ENCODE measurements around the gene PDGFRB. TPM values are rescaled to one million over a fixed set of nuclear protein-coding genes. Genes with fewer than 3 reads are reported as not detected.

Gene PDGFRB
- total RNA-seq, 5 donors from 2014 or later (not counting 1 experiment from before 2014, with no cell fraction given): 0.32 to 3.6 (median 1.6) TPM

DNA sequence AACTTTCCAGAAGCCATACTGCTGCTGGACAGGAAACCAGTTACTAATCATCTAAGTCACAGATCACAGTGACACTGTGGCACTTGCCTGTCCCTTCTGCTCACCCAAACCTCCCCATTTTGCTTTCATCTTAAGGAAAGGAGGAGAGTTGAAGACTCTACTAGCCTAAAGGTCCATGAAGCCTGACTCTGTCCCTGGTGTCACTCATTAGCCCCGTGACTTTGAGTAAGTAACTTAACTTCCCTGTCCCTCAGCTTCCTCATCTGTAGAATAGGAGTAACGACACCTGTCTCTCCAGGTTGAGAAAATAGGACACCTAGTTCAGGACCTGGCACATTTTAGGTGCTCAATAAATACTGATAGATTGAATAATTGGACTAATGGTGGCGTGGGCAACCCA is 33.7 kb upstream of the PDGFRB start:
- Histone ChIP-seq H3K36me3 (ENCODE audit: control insufficient read depth in 2 of 2, extremely low read depth in 1 of 2, insufficient read depth in 1 of 2, low read length in 1 of 2) (no peaks in the 10 kb centered on the region), H3K4me1 (ENCODE audit: control insufficient read depth in 1 of 2, extremely low read depth in 1 of 2, insufficient read depth in 2 of 2, low read length in 2 of 2) (no peaks in the 10 kb centered on the region), H3K27ac (ENCODE audit: low read length) (no peak overlapping the region), H3K27me3 (replicated peaks in 1 of 2; ENCODE audit: control insufficient read depth in 2 of 2, extremely low read depth in 1 of 2, insufficient read depth in 2 of 2, low read length in 1 of 2) (peaks cover 14 to 53% of the 10 kb centered on the region in 2 experiments), H3K4me3 (ENCODE audit: control insufficient read depth in 1 of 2, extremely low read depth in 1 of 2, low read length in 1 of 2) (no peak overlapping the region), H3K9me3 (no peaks in the 10 kb centered on the region)
- Mint-ChIP-seq H3K9me3 (no peaks in the 10 kb centered on the region), H3K4me3 (no peak overlapping the region), H3K27ac (no peak overlapping the region), H3K36me3 (no peaks in the 10 kb centered on the region), H3K4me1 (no peaks in the 10 kb centered on the region), H3K27me3 (peaks cover 31 to 55% of the 10 kb centered on the region in 2 donors)
- POLR2A ChIA-PET: no interaction called here
- CTCF ChIA-PET: no interaction called here
- DNase-seq (no peak), ATAC-seq (replicated peaks in 1 of 4) (no peak)
- WGBS (ENCODE audit: insufficient coverage): no CpG with 5 or more reads among the region's 3 CpGs

DNA sequence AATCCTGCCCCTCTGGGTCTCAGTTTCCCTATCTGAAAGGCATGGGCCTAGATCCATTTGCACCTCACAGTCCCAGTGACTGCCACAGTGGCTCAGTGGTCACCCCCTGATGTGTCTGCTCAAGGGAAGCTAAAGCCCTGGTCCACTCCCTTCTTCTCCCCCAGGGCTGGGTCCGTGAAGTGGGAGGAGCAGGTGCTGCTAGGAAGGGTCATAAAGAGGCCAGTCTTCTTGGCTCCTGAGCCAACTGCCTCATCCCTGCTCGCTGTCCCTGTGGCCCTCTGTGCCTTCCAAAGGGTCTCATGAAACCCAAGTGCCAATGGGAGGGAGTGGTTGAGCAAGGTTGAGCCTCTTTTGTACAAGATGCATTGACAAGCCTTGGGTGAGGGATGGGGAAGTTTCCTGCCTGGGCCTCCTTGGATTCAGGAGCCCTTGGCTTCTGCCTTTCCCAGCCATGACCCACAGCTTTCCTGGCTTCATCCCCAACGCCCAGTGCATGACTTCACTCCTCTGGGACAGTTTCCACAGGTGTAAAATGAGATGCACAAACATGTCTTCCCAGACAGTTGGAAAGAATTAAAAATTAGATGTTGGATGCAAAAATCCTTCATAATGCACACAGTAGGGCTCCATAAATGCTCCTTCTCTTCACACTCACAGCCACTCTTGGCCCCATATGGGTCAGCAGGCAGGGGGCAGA is 32.6 kb upstream of the PDGFRB start:
- ATAC-seq (replicated peaks in 1 of 4) (no peak), DNase-seq (no peak)
- Histone ChIP-seq H3K4me3 (ENCODE audit: control insufficient read depth in 1 of 2, extremely low read depth in 1 of 2, low read length in 1 of 2) (no peak overlapping the region), H3K9me3 (no peaks in the 10 kb centered on the region), H3K27ac (ENCODE audit: low read length) (no peak overlapping the region), H3K36me3 (ENCODE audit: control insufficient read depth in 2 of 2, extremely low read depth in 1 of 2, insufficient read depth in 1 of 2, low read length in 1 of 2) (no peaks in the 10 kb centered on the region), H3K27me3 (replicated peaks in 1 of 2; ENCODE audit: control insufficient read depth in 2 of 2, extremely low read depth in 1 of 2, insufficient read depth in 2 of 2, low read length in 1 of 2) (peaks cover 14 to 53% of the 10 kb centered on the region in 2 experiments), H3K4me1 (ENCODE audit: control insufficient read depth in 1 of 2, extremely low read depth in 1 of 2, insufficient read depth in 2 of 2, low read length in 2 of 2) (no peaks in the 10 kb centered on the region)
- CTCF ChIA-PET: no interaction called here
- Mint-ChIP-seq H3K4me3 (no peak overlapping the region), H3K27ac (no peak overlapping the region), H3K27me3 (peaks cover 31 to 47% of the 10 kb centered on the region in 2 donors), H3K9me3 (no peaks in the 10 kb centered on the region), H3K36me3 (no peaks in the 10 kb centered on the region), H3K4me1 (no peaks in the 10 kb centered on the region)
- POLR2A ChIA-PET: no interaction called here
- 0% methylated on average over 1 of the region's 3 CpGs for WGBS (ENCODE audit: insufficient coverage)

DNA sequence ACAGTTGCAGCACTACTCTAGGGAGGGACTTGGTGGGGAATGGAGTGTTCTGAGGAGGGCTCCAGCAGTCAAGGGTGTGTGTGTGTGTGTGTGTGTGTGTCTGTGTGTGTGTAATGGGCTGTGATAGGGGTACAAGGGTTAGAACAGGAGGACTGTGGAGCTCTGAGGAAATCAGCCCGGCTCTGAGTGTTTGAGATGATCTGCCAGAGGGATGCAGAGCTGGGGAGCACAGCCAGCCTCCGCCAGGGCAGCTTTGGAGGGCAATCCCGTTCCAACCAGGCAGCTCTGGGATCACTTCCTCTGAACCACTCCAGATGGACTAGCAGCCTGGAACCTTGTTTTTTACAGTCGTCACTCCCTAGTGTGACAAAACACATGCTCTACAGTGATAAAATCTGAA is 31.3 kb upstream of the PDGFRB start:
- no peak for DNase-seq
- Histone ChIP-seq H3K36me3 (ENCODE audit: control insufficient read depth in 2 of 2, extremely low read depth in 1 of 2, insufficient read depth in 1 of 2, low read length in 1 of 2) (no peaks in the 10 kb centered on the region), H3K4me1 (ENCODE audit: control insufficient read depth in 1 of 2, extremely low read depth in 1 of 2, insufficient read depth in 2 of 2, low read length in 2 of 2) (no peaks in the 10 kb centered on the region), H3K27me3 (replicated peaks in 1 of 2; ENCODE audit: control insufficient read depth in 2 of 2, extremely low read depth in 1 of 2, insufficient read depth in 2 of 2, low read length in 1 of 2) (peaks cover 14 to 44% of the 10 kb centered on the region in 2 experiments), H3K27ac (ENCODE audit: low read length) (no peak overlapping the region), H3K9me3 (no peaks in the 10 kb centered on the region), H3K4me3 (ENCODE audit: control insufficient read depth in 1 of 2, extremely low read depth in 1 of 2, low read length in 1 of 2) (no peak overlapping the region)
- H3K27ac Mint-ChIP-seq: no peak overlapping the region
- no peaks in the 10 kb centered on the region for H3K4me1 Mint-ChIP-seq
- no peak overlapping the region for H3K4me3 Mint-ChIP-seq
- H3K9me3 Mint-ChIP-seq: no peaks in the 10 kb centered on the region
- ATAC-seq (replicated peaks in 1 of 4): no peak
- POLR2A ChIA-PET: no interaction called here
- CTCF ChIA-PET: no interaction called here
- peaks cover 27 to 38% of the 10 kb centered on the region in 2 donors for H3K27me3 Mint-ChIP-seq
- WGBS (ENCODE audit: insufficient coverage): 83% methylated on average over 1 of the region's 4 CpGs
- H3K36me3 Mint-ChIP-seq: no peaks in the 10 kb centered on the region

DNA sequence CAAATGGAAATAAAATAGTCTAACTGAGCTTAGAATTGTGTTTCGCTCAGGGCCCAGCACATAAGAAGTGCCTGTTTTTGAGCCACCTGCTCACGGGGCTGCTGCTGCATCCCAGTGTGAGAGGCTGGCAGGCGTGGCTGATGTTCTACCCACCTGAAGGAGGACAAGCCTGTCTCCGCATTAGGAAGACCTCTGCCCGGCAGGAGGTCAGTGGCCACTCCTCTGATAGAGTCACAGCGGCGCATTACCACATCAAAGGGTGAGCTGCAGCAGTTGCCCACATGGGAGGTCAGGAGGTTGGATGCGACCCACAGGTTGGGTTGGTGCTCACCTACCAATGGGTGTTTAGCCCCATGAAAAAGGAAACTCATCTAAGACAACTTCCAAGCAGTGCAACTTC is 30.5 kb upstream of the PDGFRB start:
- POLR2A ChIA-PET: no interaction called here
- no peaks in the 10 kb centered on the region for H3K9me3 ChIP-seq
- no peaks in the 10 kb centered on the region for H3K9me3 Mint-ChIP-seq
- no peak overlapping the region for H3K4me3 ChIP-seq (ENCODE audit: control insufficient read depth in 1 of 2, extremely low read depth in 1 of 2, low read length in 1 of 2)
- H3K27ac Mint-ChIP-seq: no peak overlapping the region
- no peaks in the 10 kb centered on the region for H3K4me1 ChIP-seq (ENCODE audit: control insufficient read depth in 1 of 2, extremely low read depth in 1 of 2, insufficient read depth in 2 of 2, low read length in 2 of 2)
- H3K27ac ChIP-seq (ENCODE audit: low read length): no peak overlapping the region
- no peak overlapping the region for H3K4me3 Mint-ChIP-seq
- no peak for ATAC-seq (replicated peaks in 1 of 4)
- H3K36me3 Mint-ChIP-seq: no peaks in the 10 kb centered on the region
- WGBS (ENCODE audit: insufficient coverage): 74% methylated on average over 6 of the region's 8 CpGs
- H3K36me3 ChIP-seq (ENCODE audit: control insufficient read depth in 2 of 2, extremely low read depth in 1 of 2, insufficient read depth in 1 of 2, low read length in 1 of 2): no peaks in the 10 kb centered on the region
- CTCF ChIA-PET: no interaction called here
- H3K27me3 Mint-ChIP-seq: peaks cover 21 to 31% of the 10 kb centered on the region in 2 donors
- DNase-seq: no peak
- peaks cover 13 to 39% of the 10 kb centered on the region in 2 experiments for H3K27me3 ChIP-seq (replicated peaks in 1 of 2; ENCODE audit: control insufficient read depth in 2 of 2, extremely low read depth in 1 of 2, insufficient read depth in 2 of 2, low read length in 1 of 2)
- H3K4me1 Mint-ChIP-seq: no peaks in the 10 kb centered on the region

DNA sequence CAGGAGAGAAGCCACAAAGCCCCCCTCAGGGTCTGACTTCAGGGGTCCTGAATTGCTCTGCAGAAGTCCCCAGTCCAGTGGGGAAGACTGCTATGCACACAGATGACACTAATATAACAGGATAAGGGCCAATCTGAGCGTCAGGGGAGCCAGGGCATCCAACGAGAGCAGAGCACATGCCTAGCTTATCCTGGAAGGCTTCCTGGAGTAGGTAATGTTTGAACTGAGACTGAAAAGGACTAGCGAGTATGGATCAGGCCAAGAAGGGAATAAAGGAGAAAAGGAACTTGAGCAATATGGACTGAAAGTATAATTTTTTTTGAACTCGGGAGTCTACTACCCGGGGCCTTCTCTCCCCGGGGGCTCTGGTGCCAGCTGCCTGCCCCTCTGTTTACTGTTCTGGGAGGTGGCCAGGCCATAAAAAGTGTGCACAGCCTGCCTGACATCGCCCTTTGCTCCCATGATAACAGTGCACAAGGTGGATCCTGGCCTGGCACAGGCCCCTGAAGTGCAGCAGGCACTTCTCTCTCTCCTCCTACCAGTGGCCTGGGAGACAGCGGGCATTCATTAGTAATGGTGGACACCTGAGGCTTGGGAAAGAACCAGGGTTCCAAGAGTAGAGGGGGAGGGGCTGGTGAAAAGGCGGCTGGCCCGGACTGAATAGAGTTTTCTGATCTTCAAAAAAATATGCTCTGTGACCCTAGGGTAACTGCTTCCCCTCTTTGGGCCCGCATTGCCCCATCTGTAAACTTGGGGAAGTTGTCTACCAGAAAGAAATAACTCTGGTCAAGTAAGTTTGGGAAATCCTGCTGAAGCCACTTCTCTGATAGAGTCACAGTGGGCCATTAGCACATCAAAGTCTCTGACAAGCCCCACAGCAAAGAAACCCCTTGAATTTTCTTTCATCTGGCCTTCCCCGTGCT is 29.6 kb upstream of the PDGFRB start:
- no peak overlapping the region for H3K27ac Mint-ChIP-seq
- 82% methylated on average over 8 of the region's 12 CpGs for WGBS (ENCODE audit: insufficient coverage)

DNA sequence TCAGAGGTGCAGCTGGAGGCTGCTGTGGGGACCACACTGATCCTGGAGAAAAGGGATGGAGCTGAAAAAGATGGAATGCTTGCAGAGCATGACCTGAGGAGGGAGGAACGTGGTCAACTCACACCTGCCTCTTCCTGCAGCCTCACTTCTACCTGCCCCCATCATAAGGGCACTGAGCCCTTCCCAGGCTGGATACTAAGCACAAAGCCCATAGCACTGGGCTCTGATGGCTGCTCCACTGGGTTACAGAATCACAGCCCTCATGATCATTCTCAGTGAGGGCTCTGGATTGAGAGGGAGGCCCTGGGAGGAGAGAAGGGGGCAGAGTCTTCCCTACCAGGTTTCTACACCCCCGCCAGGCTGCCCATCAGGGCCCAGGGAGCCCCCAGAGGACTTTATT is 28.4 kb upstream of the PDGFRB start:
- POLR2A ChIA-PET: no interaction called here
- no CpG with 5 or more reads among the region's 2 CpGs for WGBS (ENCODE audit: insufficient coverage)
- ATAC-seq (replicated peaks in 1 of 4): no peak

More for the DNA sequence above, 29.6 kb upstream of the PDGFRB start:
- no peak overlapping the region for H3K27ac ChIP-seq (ENCODE audit: low read length)
- no peaks in the 10 kb centered on the region for H3K9me3 ChIP-seq
- no peaks in the 10 kb centered on the region for H3K36me3 ChIP-seq (ENCODE audit: control insufficient read depth in 2 of 2, extremely low read depth in 1 of 2, insufficient read depth in 1 of 2, low read length in 1 of 2)
- ChIA-PET CTCF (no interaction called here), POLR2A (no interaction called here)
- no peak for DNase-seq
- H3K4me3 ChIP-seq (ENCODE audit: control insufficient read depth in 1 of 2, extremely low read depth in 1 of 2, low read length in 1 of 2): no peak overlapping the region
- no peak for ATAC-seq (replicated peaks in 1 of 4)
- no peaks in the 10 kb centered on the region for H3K9me3 Mint-ChIP-seq
- H3K36me3 Mint-ChIP-seq: no peaks in the 10 kb centered on the region
- no peak overlapping the region for H3K4me3 Mint-ChIP-seq
- no peaks in the 10 kb centered on the region for H3K4me1 Mint-ChIP-seq
- H3K27me3 ChIP-seq (replicated peaks in 1 of 2; ENCODE audit: control insufficient read depth in 2 of 2, extremely low read depth in 1 of 2, insufficient read depth in 2 of 2, low read length in 1 of 2): peaks cover 11 to 36% of the 10 kb centered on the region in 2 experiments
- peaks cover 16 to 24% of the 10 kb centered on the region in 2 donors for H3K27me3 Mint-ChIP-seq
- no peaks in the 10 kb centered on the region for H3K4me1 ChIP-seq (ENCODE audit: control insufficient read depth in 1 of 2, extremely low read depth in 1 of 2, insufficient read depth in 2 of 2, low read length in 2 of 2)

More for the DNA sequence above, 28.4 kb upstream of the PDGFRB start:
- DNase-seq: no peak
- H3K4me1 Mint-ChIP-seq: no peaks in the 10 kb centered on the region
- peaks cover 7 to 16% of the 10 kb centered on the region in 2 donors for H3K27me3 Mint-ChIP-seq
- H3K36me3 Mint-ChIP-seq: no peaks in the 10 kb centered on the region
- CTCF ChIA-PET: no interaction called here
- Histone ChIP-seq H3K27ac (ENCODE audit: low read length) (no peak overlapping the region), H3K4me3 (ENCODE audit: control insufficient read depth in 1 of 2, extremely low read depth in 1 of 2, low read length in 1 of 2) (no peak overlapping the region), H3K9me3 (no peaks in the 10 kb centered on the region), H3K4me1 (ENCODE audit: control insufficient read depth in 1 of 2, extremely low read depth in 1 of 2, insufficient read depth in 2 of 2, low read length in 2 of 2) (no peaks in the 10 kb centered on the region), H3K36me3 (ENCODE audit: control insufficient read depth in 2 of 2, extremely low read depth in 1 of 2, insufficient read depth in 1 of 2, low read length in 1 of 2) (no peaks in the 10 kb centered on the region), H3K27me3 (replicated peaks in 1 of 2; ENCODE audit: control insufficient read depth in 2 of 2, extremely low read depth in 1 of 2, insufficient read depth in 2 of 2, low read length in 1 of 2) (peaks cover 6 to 34% of the 10 kb centered on the region in 2 experiments)
- H3K4me3 Mint-ChIP-seq: no peak overlapping the region
- H3K27ac Mint-ChIP-seq: no peak overlapping the region
- no peaks in the 10 kb centered on the region for H3K9me3 Mint-ChIP-seq
